ENCODE measurements around the gene MADCAM1. TPM values are rescaled to one million over a fixed set of nuclear protein-coding genes. Genes with fewer than 3 reads are reported as not detected.

Gene MADCAM1
- total RNA-seq, 1 donor from 2014 or later, result 0.19 TPM

GRCh38 chr19:483332-484072 lies 12.8 kb upstream of the MADCAM1 start:
- ATAC-seq, result no peak
- intact Hi-C loops (cut with DNase I), result no loop called here
- no peak for DNase-seq (ENCODE audit: missing footprints)

- DNase-seq (ENCODE audit: missing footprints) (no peak), ATAC-seq (no peak)
- intact Hi-C loops (cut with DNase I), result no loop called here
Observed at GRCh38 chr19:484494-484893, 11.8 kb upstream of the MADCAM1 start.

- no peak for ATAC-seq
- DNase-seq (ENCODE audit: missing footprints), result no peak
Observed at GRCh38 chr19:485077-485476, 11.2 kb upstream of the MADCAM1 start.

GRCh38 chr19:485583-486236 lies 10.6 kb upstream of the MADCAM1 start:
- ATAC-seq, result no peak
- DNase-seq (ENCODE audit: missing footprints), result no peak
- intact Hi-C loops (cut with DNase I), result no loop called here

More at GRCh38 chr19:485077-485476, 11.2 kb upstream of the MADCAM1 start:
- intact Hi-C loops (cut with DNase I), result no loop called here

GRCh38 chr19:488505-489417 lies 7.5 kb upstream of the MADCAM1 start:
- DNase-seq (ENCODE audit: missing footprints), result peak; percentile 100
- peak; percentile 97 for ATAC-seq
- intact Hi-C loops (cut with DNase I), result loop anchor here (1.0 kb wide), 1 partner anchor 18 kb away; no protein-coding TSS in a partner anchor

GRCh38 chr19:489418-490196 lies 6.7 kb upstream of the MADCAM1 start:
- peak; percentile 33 for ATAC-seq
- DNase-seq (ENCODE audit: missing footprints), result peak; percentile 77
- intact Hi-C loops (cut with DNase I), result loop anchor here (1.0 kb wide), 1 partner anchor 17 kb away; no protein-coding TSS in a partner anchor

GRCh38 chr19:491146-491741 lies 5.0 kb upstream of the MADCAM1 start:
- ATAC-seq, result no peak
- intact Hi-C loops (cut with DNase I), result no loop called here

GRCh38 chr19:492091-492531 lies 4.2 kb upstream of the MADCAM1 start:
- DNase-seq (ENCODE audit: missing footprints) (no peak), ATAC-seq (no peak)
- intact Hi-C loops (cut with DNase I), result no loop called here

More at GRCh38 chr19:491146-491741, 5.0 kb upstream of the MADCAM1 start:
- peak; percentile 58 for DNase-seq (ENCODE audit: missing footprints)

GRCh38 chr19:493391-494170 lies 2.7 kb upstream of the MADCAM1 start:
- intact Hi-C loops (cut with DNase I), result no loop called here
- DNase-seq (ENCODE audit: missing footprints) (no peak), ATAC-seq (no peak)

GRCh38 chr19:494171-495080 lies 1.9 kb upstream of the MADCAM1 start:
- no peak for DNase-seq (ENCODE audit: missing footprints)
- intact Hi-C loops (cut with DNase I), result no loop called here
- ATAC-seq, result no peak

GRCh38 chr19:495081-495401 lies 1.2 kb upstream of the MADCAM1 start:
- DNase-seq (ENCODE audit: missing footprints) (no peak), ATAC-seq (no peak)
- intact Hi-C loops (cut with DNase I), result no loop called here

GRCh38 chr19:495402-496111 lies 729 bp upstream of the MADCAM1 start:
- DNase-seq (ENCODE audit: missing footprints) (peak; percentile 69), ATAC-seq (no peak)
- intact Hi-C loops (cut with DNase I), result no loop called here

- intact Hi-C loops (cut with DNase I), result no loop called here
- no peak for DNase-seq (ENCODE audit: missing footprints)
- ATAC-seq, result no peak
Observed at GRCh38 chr19:496986-497385, 700 bp downstream of the MADCAM1 start.

GRCh38 chr19:497491-497868 lies 1.2 kb downstream of the MADCAM1 start:
- no peak for DNase-seq (ENCODE audit: missing footprints)
- intact Hi-C loops (cut with DNase I), result no loop called here
- ATAC-seq, result no peak

GRCh38 chr19:497869-498510 lies 1.7 kb downstream of the MADCAM1 start:
- ATAC-seq (no peak), DNase-seq (ENCODE audit: missing footprints) (peak; percentile 46)
- intact Hi-C loops (cut with DNase I), result no loop called here

- intact Hi-C loops (cut with DNase I), result no loop called here
- no peak for ATAC-seq
Observed at GRCh38 chr19:498511-498891, 2.2 kb downstream of the MADCAM1 start.

More at GRCh38 chr19:498511-498891, 2.2 kb downstream of the MADCAM1 start:
- no peak for DNase-seq (ENCODE audit: missing footprints)
